Mesenteric fat pad (tissue), 1 donor: ENCODE results near the gene ELK1. TPM values are rescaled to one million over a fixed set of nuclear protein-coding genes. Genes with fewer than 3 reads are reported as not detected.

ENCODE experiments used
- microRNA-seq: library from miRNA; unstranded; fragments of <30 nt; microRNA quantifications from one replicate; pipeline ENCODE4 v1.2.0, GENCODE V29; 2020; ENCODE audit warnings: borderline number of aligned reads
- total RNA-seq: library from RNA; stranded (reverse); fragmentation: NEBNext Ultra II Directional; extraction: Animal tissue kit (Norgen Biotek cat#: 25700); gene quantifications from one replicate; pipeline ENCODE4 v1.2.1, GENCODE V29; 2021
- donor health status: DM: yes; HTN: yes; CAD: no.

ELK1 gene
- total RNA-seq, 1 donor from 2014 or later, result 40.3 TPM

Small RNA genes lying within 50 kb of the gene (microRNA-seq; reads per million reads assigned to microRNA genes)
- gene MIR4769, result not detected

Other genes starting within 250 kb of the ELK1 start
- gene ZNF41, start 167.3 kb downstream of the ELK1 start, total RNA-seq, result 8.0 TPM
- gene ARAF, start 89.4 kb downstream of the ELK1 start, total RNA-seq, result 70.9 TPM
- gene TIMP1, start 68.1 kb downstream of the ELK1 start, total RNA-seq, result 410 TPM
- not detected for gene SYN1, start 30.7 kb downstream of the ELK1 start, total RNA-seq
- gene CFP, start 20.6 kb downstream of the ELK1 start, total RNA-seq, result 11.8 TPM
- 81.7 TPM for gene UXT, start 8.6 kb upstream of the ELK1 start, total RNA-seq
- gene ZNF81, start 186.3 kb upstream of the ELK1 start, total RNA-seq, result 8.3 TPM